GM12875 (cell line): ENCODE measurements around the gene DLEC1.

Experiments used
- H3K4me3 ChIP-seq: one replicate; pipeline ENCODE4 v1.5.1; 2011; ENCODE audit warnings: low read depth, low read length, control low read depth
- CTCF ChIP-seq: IDR thresholded peaks from 2 replicates; pipeline ENCODE4 v1.5.1; 2011; ENCODE audit warnings: low read depth, mild to moderate bottlenecking, control low read depth, inconsistent platforms, low read length, moderate library complexity, borderline replicate concordance; ENCODE audit not compliant: insufficient read depth

The DLEC1 gene

GRCh38 chr3:38141173-38141951, 102.4 kb downstream of the DLEC1 start:
- TF ChIP-seq CTCF, result no peak
- H3K4me3 ChIP-seq, result no peak overlapping the region

DNA sequence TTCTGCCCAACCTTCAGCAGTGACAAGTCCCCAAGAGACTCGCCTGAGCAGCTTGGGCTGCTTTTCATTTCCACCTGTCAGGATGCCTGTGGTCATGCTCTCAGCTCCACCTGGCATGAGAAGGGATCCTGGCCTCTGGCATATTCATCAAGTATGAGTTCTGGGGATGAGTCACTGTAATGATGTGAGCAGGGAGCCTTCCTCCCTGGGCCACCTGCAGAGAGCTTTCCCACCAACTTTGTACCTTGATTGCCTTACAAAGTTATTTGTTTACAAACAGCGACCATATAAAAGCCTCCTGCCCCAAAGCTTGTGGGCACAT, 102.9 kb downstream of the DLEC1 start:
- no peak overlapping the region for H3K4me3 ChIP-seq
- TF ChIP-seq CTCF, result no peak

DNA sequence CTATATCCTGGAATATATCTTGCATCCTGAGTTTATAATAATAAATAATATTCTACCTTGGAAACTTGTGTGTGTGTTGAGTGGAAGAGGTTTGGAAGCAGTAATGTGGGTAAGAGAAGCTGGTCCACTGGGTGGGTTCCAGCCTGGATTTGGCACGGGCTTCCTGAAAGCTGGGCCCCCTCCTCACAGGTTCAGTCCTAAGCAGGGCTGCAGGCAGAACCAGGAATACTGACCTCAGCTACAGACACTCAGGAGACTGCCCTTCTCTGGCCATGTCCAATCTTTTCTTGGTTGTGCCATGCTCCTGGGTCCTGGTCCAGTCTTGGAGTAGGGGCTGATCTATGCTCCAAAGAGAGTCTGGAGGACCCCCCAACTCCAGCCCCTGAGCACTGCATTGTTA, 104.0 kb downstream of the DLEC1 start:
- H3K4me3 ChIP-seq, result no peak overlapping the region
- no peak for TF ChIP-seq CTCF

DNA sequence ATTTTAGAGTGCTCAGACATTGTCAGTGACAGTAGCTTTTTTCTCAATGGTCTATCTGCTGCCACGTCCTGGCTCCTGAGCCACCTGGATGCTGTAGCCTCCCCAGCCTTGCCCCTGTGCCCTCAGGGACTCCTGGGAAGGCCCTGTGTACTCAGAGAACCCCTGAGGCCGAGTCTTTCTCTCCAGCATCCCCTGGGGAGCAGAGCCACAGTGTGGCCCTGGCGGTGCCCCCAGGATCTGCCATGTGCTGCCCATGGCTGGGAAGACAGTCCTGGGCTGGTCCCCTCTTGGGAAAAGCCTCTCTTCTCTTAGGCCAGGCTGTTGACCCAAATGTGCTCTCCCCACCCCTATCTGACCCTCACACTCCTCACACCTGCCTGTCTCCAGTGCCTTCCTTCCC, 104.5 kb downstream of the DLEC1 start:
- no peak overlapping the region for H3K4me3 ChIP-seq

GRCh38 chr3:38146504-38146903, 107.5 kb downstream of the DLEC1 start:
- no peak overlapping the region for H3K4me3 ChIP-seq
- no peak for TF ChIP-seq CTCF

More for the DNA sequence above, 104.5 kb downstream of the DLEC1 start:
- no peak for TF ChIP-seq CTCF

DNA sequence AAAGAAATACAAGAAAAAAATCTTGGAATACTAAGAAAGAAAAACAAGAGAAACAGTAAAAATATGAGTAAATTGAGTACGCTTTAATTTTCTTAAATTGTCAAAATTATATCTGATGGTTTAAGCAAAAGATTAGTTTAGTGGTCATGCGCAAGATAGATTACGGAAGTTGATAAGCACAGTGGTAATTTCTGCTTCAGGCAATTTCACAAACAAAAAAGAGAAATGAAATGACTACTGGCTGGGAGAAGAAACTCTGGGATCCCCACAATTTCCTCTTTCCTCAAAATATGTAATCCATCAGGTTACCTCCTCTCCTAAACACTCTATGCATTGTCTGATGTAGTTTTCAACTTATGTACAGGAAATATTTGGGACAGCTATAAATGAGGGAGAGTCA, 108.4 kb downstream of the DLEC1 start:
- no peak for TF ChIP-seq CTCF
- no peak overlapping the region for H3K4me3 ChIP-seq

- H3K4me3 ChIP-seq, result no peak overlapping the region
- TF ChIP-seq CTCF, result no peak
These were observed 109.4 kb downstream of the DLEC1 start for GRCh38 chr3:38148311-38148882.
